ENCODE data around the gene RCAN2. TPM values are rescaled to one million over a fixed set of nuclear protein-coding genes. Genes with fewer than 3 reads are reported as not detected.

Gene RCAN2
- total and polyA plus RNA-seq, 9 of the 15 experiments (the other 6 are each of a cell fraction or from before 2014, with no cell fraction given): 0.04 TPM; not detected in 8

GRCh38 chr6:46412662-46413061 is 78.6 kb downstream of the RCAN2 start (continued):
- no peak for TF ChIP-seq ZBTB40 (IDR thresholded peaks at IDR 0.05)
- no peak for TF ChIP-seq ZBTB40 (CRISPR knock-in tag; IDR thresholded peaks at IDR 0.05)
- no peak for TF ChIP-seq BRD9 (IDR thresholded peaks at IDR 0.05; ENCODE audit: low read depth, partially characterized antibody)

All from K562 (cell line).